K562 (cell line): Measurements from ENCODE around the gene CPZ. TPM values are rescaled to one million over a fixed set of nuclear protein-coding genes. Genes with fewer than 3 reads are reported as not detected.

Experiments
- ATAC-seq: fragments of 200-7000 bp; cut with Tn5 transposase; 3 replicates; pipeline ENCODE4 v1.9.1; 2020; ENCODE audit warnings: moderate library complexity
- BruUV-seq: library from RNA; stranded (reverse); fragments of 400-500 nt; replicated peaks from 2 replicates; lab custom pipeline; 2021; lab: Mats Ljungman, UMichigan
- CTCF ChIA-PET: fragments of 300-600 bp; formaldehyde crosslinking; extraction: SDS; loops from one replicate; lab custom pipeline; 2021; ENCODE audit warnings: low intra/inter-chr PET ratio; lab: Yijun Ruan, JAX
- POLR2A ChIA-PET: fragments of 300-600, 350-650 bp; sonication (Branson Sonifier 250); formaldehyde crosslinking; extraction: SDS; loops from one replicate; lab custom pipeline; 2021; ENCODE audit warnings: antibody characterized with exemption, inconsistent platforms; lab: Yijun Ruan, JAX
- DNase-seq, 4 experiments: peaks; one replicate each; pipeline versions ENCODE4 v3.0.0 to v3.0.0-alpha.2; 2011 to 2018; ENCODE audit warnings: low spot score in 3 of 4, mixed read lengths in 3 of 4; ENCODE audit errors: extremely low read depth in 1 of 4
- FAIRE-seq: peaks from 2 replicates; lab custom pipeline; 2011; peaks lifted over from hg19 to GRCh38; lab: Jason Lieb, UNC
- H2AFZ ChIP-seq: 2 replicates; pipeline ENCODE4 v1.6.0; 2011; ENCODE audit warnings: low read depth, low read length, control low read depth, inconsistent platforms
- H3K27ac ChIP-seq: fragments of 200-600 bp; 3 replicates; pipeline ENCODE4 v1.8.0; 2011; ENCODE audit warnings: low read depth, mild to moderate bottlenecking, control low read depth, inconsistent platforms, low read length, moderate library complexity, mixed read lengths; ENCODE audit errors: extremely low read depth
- H3K27me3 ChIP-seq, 2 experiments: fragments of 300-600 bp in 1 of 2; 2 replicates in 1 of 2; 3 replicates in 1 of 2; pipeline versions ENCODE4 v1.6.0 to v1.8.0; 2011; ENCODE audit warnings: inconsistent platforms in 2 of 2, low read length in 2 of 2, mild to moderate bottlenecking in 1 of 2, mixed read lengths in 1 of 2, moderate library complexity in 1 of 2; ENCODE audit not compliant: control insufficient read depth in 2 of 2, insufficient read depth in 2 of 2
- H3K36me3 ChIP-seq: fragments of 300-600 bp; 3 replicates; pipeline ENCODE4 v1.8.0; 2011; ENCODE audit warnings: mild to moderate bottlenecking, low read length, inconsistent platforms; ENCODE audit not compliant: control insufficient read depth, insufficient read depth
- H3K4me1 ChIP-seq, 2 experiments: fragments of 200-600 bp in 1 of 2; replicated peaks in 1 of 2; 2 replicates in 1 of 2; 3 replicates in 1 of 2; pipeline versions ENCODE4 v1.5.1 to v1.8.0; 2011; ENCODE audit warnings: inconsistent platforms in 2 of 2, low read length in 2 of 2, mild to moderate bottlenecking in 1 of 2, mixed read lengths in 1 of 2, moderate library complexity in 1 of 2; ENCODE audit not compliant: control insufficient read depth in 2 of 2, insufficient read depth in 2 of 2
- H3K4me2 ChIP-seq: 2 replicates; pipeline ENCODE4 v1.6.1; 2011; ENCODE audit warnings: low read length, control low read depth, inconsistent platforms, mixed read lengths; ENCODE audit not compliant: insufficient read depth
- H3K4me3 ChIP-seq: fragments of 200-600 bp; sonication (generic), shearing (Covaris generic); 2 replicates; pipeline ENCODE4 v1.5.1; 2016; ENCODE audit warnings: control low read depth, inconsistent platforms
- H3K79me2 ChIP-seq: fragments of 200-600 bp; 3 replicates; pipeline ENCODE4 v1.8.0; 2011; ENCODE audit warnings: low read length, inconsistent platforms; ENCODE audit not compliant: control insufficient read depth, insufficient read depth
- H3K9ac ChIP-seq, 2 experiments: 2 replicates each; pipeline versions ENCODE4 v1.6.0 to v1.6.1; 2011; ENCODE audit warnings: low read depth in 2 of 2, low read length in 2 of 2, control low read depth in 1 of 2, inconsistent platforms in 1 of 2, mild to moderate bottlenecking in 1 of 2, mixed read lengths in 1 of 2; ENCODE audit not compliant: insufficient read depth in 1 of 2
- H3K9me1 ChIP-seq: one replicate; pipeline ENCODE4 v1.6.0; 2011; ENCODE audit warnings: inconsistent platforms, mild to moderate bottlenecking, low read length, moderate library complexity; ENCODE audit not compliant: control insufficient read depth, insufficient read depth
- H3K9me3 ChIP-seq: replicated peaks from 2 replicates; pipeline ENCODE4 v1.5.1; 2011; ENCODE audit warnings: low read depth, low read length, inconsistent platforms; ENCODE audit not compliant: control insufficient read depth, insufficient read depth
- H4K20me1 ChIP-seq: replicated peaks from 2 replicates; pipeline ENCODE4 v1.6.1; 2011; ENCODE audit warnings: low read length, inconsistent platforms, mixed read lengths; ENCODE audit not compliant: control insufficient read depth, insufficient read depth
- BRD4 ChIP-seq: fragments of 200-600 bp; sonication (generic); IDR thresholded peaks from 2 replicates; pipeline ENCODE4 v1.6.1; 2017; ENCODE audit warnings: inconsistent platforms
- CHD4 ChIP-seq: fragments of 200-600 bp; sonication (generic); IDR thresholded peaks from 3 replicates; pipeline ENCODE4 v1.6.1; 2012; ENCODE audit warnings: low read depth, mild to moderate bottlenecking, mixed read lengths, low read length, inconsistent platforms; ENCODE audit not compliant: insufficient read depth, insufficient replicate concordance, poor library complexity, severe bottlenecking
- CSDE1 ChIP-seq, 2 experiments: fragments of 450-650 bp; IDR thresholded peaks; 2 replicates each; pipeline ENCODE4 v1.6.1; 2016; ENCODE audit warnings: mild to moderate bottlenecking in 1 of 2
- DACH1 ChIP-seq: fragments of 450-650 bp; IDR thresholded peaks from 2 replicates; pipeline ENCODE4 v1.6.1; 2018; ENCODE audit not compliant: partially characterized antibody
- FOXA3 ChIP-seq, 2 experiments: fragments of 450-650 bp in 1 of 2; sonication (generic) in 1 of 2; formaldehyde crosslinking; IDR thresholded peaks in 1 of 2; conservative IDR thresholded peaks in 1 of 2; 2 replicates each; pipeline versions ENCODE4 v1.4.0 to v1.8.0; 2020 to 2022; ENCODE audit warnings: mild to moderate bottlenecking in 2 of 2, missing genetic modification reagents in 1 of 2
- GATA2 ChIP-seq: sonication (generic); formaldehyde crosslinking; IDR thresholded peaks from 2 replicates; pipeline ENCODE4 v1.4.0; 2020; ENCODE audit warnings: mild to moderate bottlenecking, missing genetic modification reagents
- HDAC6 ChIP-seq: IDR thresholded peaks from 2 replicates; pipeline ENCODE4 v1.6.1; 2012; ENCODE audit warnings: low read depth, mild to moderate bottlenecking, control low read depth, inconsistent platforms, low read length, moderate library complexity
- MAZ ChIP-seq, 2 experiments: fragments of 450-650 bp in 1 of 2; sonication (generic) in 1 of 2; formaldehyde crosslinking; IDR thresholded peaks in 1 of 2; conservative IDR thresholded peaks in 1 of 2; 2 replicates each; pipeline versions ENCODE4 v1.4.0 to v1.5.0; 2020; ENCODE audit warnings: mild to moderate bottlenecking in 1 of 2, missing genetic modification reagents in 1 of 2
- MBD2 ChIP-seq: sonication (generic); IDR thresholded peaks from 2 replicates; pipeline ENCODE4 v1.6.1; 2016; ENCODE audit warnings: low read depth, borderline replicate concordance
- NR0B1 ChIP-seq: fragments of 450-650 bp; IDR thresholded peaks from one replicate; pipeline ENCODE4 v1.6.1; 2018; ENCODE audit warnings: mild to moderate bottlenecking, moderate library complexity; ENCODE audit not compliant: partially characterized antibody
- RAD51 ChIP-seq: fragments of 450-650 bp; IDR thresholded peaks from 2 replicates; pipeline ENCODE4 v1.7.1; 2016; ENCODE audit warnings: low read depth, mild to moderate bottlenecking, borderline replicate concordance
- SREBF1 ChIP-seq: fragments of 150-350 bp; IDR thresholded peaks from 2 replicates; pipeline ENCODE4 v1.6.1; 2014; ENCODE audit warnings: antibody characterized with exemption, low read depth, low read length, borderline replicate concordance
- TBL1XR1 ChIP-seq, 2 experiments: IDR thresholded peaks; 2 replicates each; pipeline ENCODE4 v1.6.1; 2012; ENCODE audit warnings: improper control_type of control experiment in 2 of 2, low read length in 2 of 2, mild to moderate bottlenecking in 1 of 2
- ZFP1 ChIP-seq: fragments of 450-650 bp; formaldehyde crosslinking; IDR thresholded peaks from 2 replicates; pipeline ENCODE4 v1.4.0; 2020; ENCODE audit warnings: mild to moderate bottlenecking, mixed read lengths
- ZKSCAN8 ChIP-seq: fragments of 200-800 bp; sonication (Bioruptor generic); IDR thresholded peaks from 2 replicates; pipeline ENCODE4 v1.6.1; 2016; ENCODE audit warnings: missing genetic modification characterization, missing compliant biosample characterization
- ZNF253 ChIP-seq: fragments of 250-450 bp; sonication (Bioruptor Pico); conservative IDR thresholded peaks from 2 replicates; pipeline ENCODE4 v1.6.1; 2021; ENCODE audit warnings: mild to moderate bottlenecking
- ZNF282 ChIP-seq: sonication (generic); formaldehyde crosslinking; IDR thresholded peaks from 2 replicates; pipeline ENCODE4 v1.8.1; 2023; ENCODE audit warnings: missing genetic modification reagents
- WGBS: fragments of 100-300 bp; shearing (Covaris generic); methylation state at CpG from one replicate; pipeline ENCODE4 v1.1.6; 2016; ENCODE audit warnings: low coverage, mixed read lengths; ENCODE audit not compliant: insufficient coverage; ENCODE audit errors: missing lambda C conversion rate; 5-methylcytosine and 5-hydroxymethylcytosine counted together
- in situ Hi-C: fragments of 300-500 bp; cut with MboI; formaldehyde crosslinking; loops from 4 replicates; pipeline ENCODE4 v1.15.0; 2018; ENCODE audit warnings: inconsistent platforms, mixed read lengths
- intact Hi-C: fragments of 100-400 bp; cut with micrococcal nuclease; formaldehyde crosslinking; loops from 2 replicates; pipeline ENCODE4 v1.14.2; 2022
- polyA plus RNA-seq, 8 experiments: library from polyadenylated mRNA; depleted of rRNA in 4 of 8; stranded (reverse) in 5 of 8; unstranded in 3 of 8; fragments of >200 nt; fragmentation: Nextera tagmentation in 2 of 8; fragmentation: Illumina TruSeq in 1 of 8; extraction: Ambion mirVana in 2 of 8; extraction: Trizol in 1 of 8; gene quantifications; 2 replicates each; pipeline versions ENCODE4 v1.2.1 to v1.2.3, GENCODE V29; 2011 to 2014; ENCODE audit warnings: inconsistent platforms in 1 of 8, missing spikeins in 1 of 8
- total RNA-seq, 7 experiments: library from RNA; depleted of rRNA in 6 of 7; stranded (reverse); fragments of >200 nt in 6 of 7; fragmentation: Illumina TruSeq in 2 of 7; extraction: Trizol in 2 of 7; gene quantifications; 2 replicates each; pipeline versions ENCODE4 v1.2.1 to v1.2.3, GENCODE V29; 2011 to 2021; ENCODE audit warnings: low replicate concordance in 1 of 7
- TF ChIP-seq, protein P1 (sequence below): fragments of 250-450 bp; sonication (Bioruptor Pico); IDR thresholded peaks from 2 replicates; pipeline ENCODE4 v1.8.0; 2022; ENCODE audit warnings: moderate library complexity, mild to moderate bottlenecking, inconsistent platforms
- TF ChIP-seq, protein P2 (sequence below): IDR thresholded peaks from 2 replicates; pipeline ENCODE4 v1.6.1; 2011; ENCODE audit not compliant: insufficient read length; ENCODE audit errors: extremely low read depth

CPZ gene
- total and polyA plus RNA-seq, 9 of the 15 experiments (the other 6 are each of a cell fraction or from before 2014, with no cell fraction given): 0.06 to 2.2 (median 1.2) TPM; not detected in 1

GRCh38 chr4:8597319-8597718 lies 4.8 kb downstream of the CPZ start (continued):
- TF ChIP-seq ZNF282 (CRISPR knock-in tag) (no peak), MAZ (CRISPR knock-in tag; conservative IDR thresholded peaks at IDR 0.05 in 1 of 2, IDR thresholded peaks at IDR 0.05 in 1 of 2) (no peak), NR0B1 (no peak), HDAC6 (no peak), BRD4 (no peak), TBL1XR1 (IDR thresholded peaks at IDR 0.05; ENCODE audit: low read length in 2 of 2) (no peak)
- TF ChIP-seq, protein P1, sequence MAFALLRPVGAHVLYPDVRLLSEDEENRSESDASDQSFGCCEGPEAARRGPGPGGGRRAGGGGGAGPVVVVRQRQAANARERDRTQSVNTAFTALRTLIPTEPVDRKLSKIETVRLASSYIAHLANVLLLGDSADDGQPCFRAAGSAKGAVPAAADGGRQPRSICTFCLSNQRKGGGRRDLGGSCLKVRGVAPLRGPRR (CRISPR knock-in tag): no peak

- no peak for FAIRE-seq
- Histone ChIP-seq H3K4me2 (no peak overlapping the region), H4K20me1 (peaks cover 4% of the 10 kb centered on the region; the same call in 1 of the 2 replicates), H3K9me3 (no peaks in the 10 kb centered on the region), H2AFZ (no peak overlapping the region), H3K9ac (peak overlapping the region in 1 of 2 experiments; percentile 35; a peak in 1 of 4 replicates), H3K4me1 (peaks cover 13 to 40% of the 10 kb centered on the region in 2 experiments; a peak in 4 of 5 replicates), H3K36me3 (no peaks in the 10 kb centered on the region), H3K4me3 (no peak overlapping the region), H3K79me2 (no peaks in the 10 kb centered on the region; the same call in 2 of the 3 replicates), H3K27ac (no peak overlapping the region), H3K27me3 (peaks cover 0 to 2% of the 10 kb centered on the region in 2 experiments; a peak in 3 of 5 replicates), H3K9me1 (no peaks in the 10 kb centered on the region)
- ATAC-seq: no peak
- intact Hi-C loops (no loop called here), in situ Hi-C loops (loop anchor here (5.0 kb wide), 1 partner anchor 135 kb away; no protein-coding TSS in a partner anchor)
- 47% methylated on average over 13 of the region's 15 CpGs for WGBS
- CTCF ChIA-PET: no interaction called here
- DNase-seq: no peak
- POLR2A ChIA-PET: interaction anchor here (0.6 to 1.2 kb wide), 3 partner anchors 75 to 269 kb away, joined by 3 read pairs; no protein-coding TSS in a partner anchor
- no TSS peak for BruUV-seq
- TF ChIP-seq ZKSCAN8 (CRISPR knock-in tag) (no peak), MBD2 (no peak), RAD51 (no peak), ZFP1 (CRISPR knock-in tag) (no peak), CSDE1 (IDR thresholded peaks at IDR 0.05) (no peak), GATA2 (no peak), CHD4 (no peak), DACH1 (no peak), ZNF253 (CRISPR knock-in tag) (no peak), FOXA3 (CRISPR knock-in tag; conservative IDR thresholded peaks at IDR 0.05 in 1 of 2, IDR thresholded peaks at IDR 0.05 in 1 of 2) (no peak), SREBF1 (no peak)
- TF ChIP-seq, protein P2, sequence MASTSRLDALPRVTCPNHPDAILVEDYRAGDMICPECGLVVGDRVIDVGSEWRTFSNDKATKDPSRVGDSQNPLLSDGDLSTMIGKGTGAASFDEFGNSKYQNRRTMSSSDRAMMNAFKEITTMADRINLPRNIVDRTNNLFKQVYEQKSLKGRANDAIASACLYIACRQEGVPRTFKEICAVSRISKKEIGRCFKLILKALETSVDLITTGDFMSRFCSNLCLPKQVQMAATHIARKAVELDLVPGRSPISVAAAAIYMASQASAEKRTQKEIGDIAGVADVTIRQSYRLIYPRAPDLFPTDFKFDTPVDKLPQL: no peak
These were observed 5.2 kb downstream of the CPZ start for GRCh38 chr4:8597791-8598190.
